ENCODE results near the gene C11orf98. TPM values are rescaled to one million over a fixed set of nuclear protein-coding genes. Genes with fewer than 3 reads are reported as not detected.
A peak's percentile ranks its signal among the peaks of the same experiment; 100 is the strongest.

The C11orf98 gene
- total and polyA plus RNA-seq, 2 of the 13 experiments (the other 11 are each of a cell fraction or from before 2014, with no cell fraction given), result 30.4 to 91.8 TPM

- peak; percentile 42 for TF ChIP-seq SALL1 (CRISPR knock-in tag; IDR thresholded peaks at IDR 0.05)
- peak; percentile 48; the same call in 1 of the 2 replicates for TF ChIP-seq MAX (IDR thresholded peaks at IDR 0.05)
- TF ChIP-seq ZNF430 (CRISPR knock-in tag; IDR thresholded peaks at IDR 0.05), result 0 out of 2 replicates have a peak, but pooled peaks have one; percentile 64
- TF ChIP-seq NFE2L2 (IDR thresholded peaks at IDR 0.05; ENCODE audit: low read length), result no peak
- no peak for TF ChIP-seq FOXJ3 (CRISPR knock-in tag; IDR thresholded peaks at IDR 0.05; ENCODE audit: borderline replicate concordance)
- no peak for TF ChIP-seq ZNF577 (CRISPR knock-in tag; IDR thresholded peaks at IDR 0.05; ENCODE audit: borderline replicate concordance, low read depth)
- TF ChIP-seq SCMH1 (CRISPR knock-in tag; IDR thresholded peaks at IDR 0.05; ENCODE audit: borderline replicate concordance), result no peak
- no peak for TF ChIP-seq ZNF235 (CRISPR knock-in tag; IDR thresholded peaks at IDR 0.05; ENCODE audit: borderline replicate concordance)
- no peak for TF ChIP-seq ZNF367 (CRISPR knock-in tag; IDR thresholded peaks at IDR 0.05; ENCODE audit: borderline replicate concordance)
- no peak for TF ChIP-seq KAT7 (CRISPR knock-in tag; IDR thresholded peaks at IDR 0.05; ENCODE audit: borderline replicate concordance)
- TF ChIP-seq, protein P1, sequence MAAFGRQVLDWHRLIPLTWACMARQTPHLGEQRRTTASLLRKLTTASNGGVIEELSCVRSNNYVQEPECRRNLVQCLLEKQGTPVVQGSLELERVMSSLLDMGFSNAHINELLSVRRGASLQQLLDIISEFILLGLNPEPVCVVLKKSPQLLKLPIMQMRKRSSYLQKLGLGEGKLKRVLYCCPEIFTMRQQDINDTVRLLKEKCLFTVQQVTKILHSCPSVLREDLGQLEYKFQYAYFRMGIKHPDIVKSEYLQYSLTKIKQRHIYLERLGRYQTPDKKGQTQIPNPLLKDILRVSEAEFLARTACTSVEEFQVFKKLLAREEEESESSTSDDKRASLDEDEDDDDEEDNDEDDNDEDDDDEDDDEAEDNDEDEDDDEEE (CRISPR knock-in tag; IDR thresholded peaks at IDR 0.05), result 0 out of 2 replicates have a peak, but pooled peaks have one; percentile 55
- TF ChIP-seq PAWR (CRISPR knock-in tag; IDR thresholded peaks at IDR 0.05; ENCODE audit: borderline replicate concordance), result no peak
- TF ChIP-seq, protein P2, sequence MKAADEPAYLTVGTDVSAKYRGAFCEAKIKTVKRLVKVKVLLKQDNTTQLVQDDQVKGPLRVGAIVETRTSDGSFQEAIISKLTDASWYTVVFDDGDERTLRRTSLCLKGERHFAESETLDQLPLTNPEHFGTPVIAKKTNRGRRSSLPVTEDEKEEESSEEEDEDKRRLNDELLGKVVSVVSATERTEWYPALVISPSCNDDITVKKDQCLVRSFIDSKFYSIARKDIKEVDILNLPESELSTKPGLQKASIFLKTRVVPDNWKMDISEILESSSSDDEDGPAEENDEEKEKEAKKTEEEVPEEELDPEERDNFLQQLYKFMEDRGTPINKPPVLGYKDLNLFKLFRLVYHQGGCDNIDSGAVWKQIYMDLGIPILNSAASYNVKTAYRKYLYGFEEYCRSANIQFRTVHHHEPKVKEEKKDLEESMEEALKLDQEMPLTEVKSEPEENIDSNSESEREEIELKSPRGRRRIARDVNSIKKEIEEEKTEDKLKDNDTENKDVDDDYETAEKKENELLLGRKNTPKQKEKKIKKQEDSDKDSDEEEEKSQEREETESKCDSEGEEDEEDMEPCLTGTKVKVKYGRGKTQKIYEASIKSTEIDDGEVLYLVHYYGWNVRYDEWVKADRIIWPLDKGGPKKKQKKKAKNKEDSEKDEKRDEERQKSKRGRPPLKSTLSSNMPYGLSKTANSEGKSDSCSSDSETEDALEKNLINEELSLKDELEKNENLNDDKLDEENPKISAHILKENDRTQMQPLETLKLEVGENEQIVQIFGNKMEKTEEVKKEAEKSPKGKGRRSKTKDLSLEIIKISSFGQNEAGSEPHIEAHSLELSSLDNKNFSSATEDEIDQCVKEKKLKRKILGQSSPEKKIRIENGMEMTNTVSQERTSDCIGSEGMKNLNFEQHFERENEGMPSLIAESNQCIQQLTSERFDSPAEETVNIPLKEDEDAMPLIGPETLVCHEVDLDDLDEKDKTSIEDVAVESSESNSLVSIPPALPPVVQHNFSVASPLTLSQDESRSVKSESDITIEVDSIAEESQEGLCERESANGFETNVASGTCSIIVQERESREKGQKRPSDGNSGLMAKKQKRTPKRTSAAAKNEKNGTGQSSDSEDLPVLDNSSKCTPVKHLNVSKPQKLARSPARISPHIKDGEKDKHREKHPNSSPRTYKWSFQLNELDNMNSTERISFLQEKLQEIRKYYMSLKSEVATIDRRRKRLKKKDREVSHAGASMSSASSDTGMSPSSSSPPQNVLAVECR (CRISPR knock-in tag; IDR thresholded peaks at IDR 0.05; ENCODE audit: borderline replicate concordance), result peak; percentile 88
- TF ChIP-seq ZNF703 (CRISPR knock-in tag; IDR thresholded peaks at IDR 0.05; ENCODE audit: borderline replicate concordance), result no peak
- no peak for TF ChIP-seq TOPORS (CRISPR knock-in tag; IDR thresholded peaks at IDR 0.05)
- TF ChIP-seq ZNF678 (CRISPR knock-in tag; IDR thresholded peaks at IDR 0.05), result no peak
- 0 out of 2 replicates have a peak, but pooled peaks have one; percentile 31 for TF ChIP-seq HES4 (CRISPR knock-in tag; IDR thresholded peaks at IDR 0.05; ENCODE audit: borderline replicate concordance)
- no peak for TF ChIP-seq PCBP2 (optimal IDR thresholded peaks at IDR 0.05; ENCODE audit: low read depth, low read length, poor library complexity, severe bottlenecking)
- no peak for TF ChIP-seq NR3C1 (CRISPR knock-in tag; IDR thresholded peaks at IDR 0.05)
- TF ChIP-seq MED1 (CRISPR knock-in tag; IDR thresholded peaks at IDR 0.05), result no peak
- TF ChIP-seq SRY (CRISPR knock-in tag; IDR thresholded peaks at IDR 0.05), result peak; percentile 47; the same call in 1 of the 2 replicates
- no peak for TF ChIP-seq ZNF850 (CRISPR knock-in tag; conservative IDR thresholded peaks at IDR 0.05)
- peak; percentile 93 for TF ChIP-seq GABPB1 (CRISPR knock-in tag; IDR thresholded peaks at IDR 0.05)
- no peak for TF ChIP-seq ZNF33B (CRISPR knock-in tag; IDR thresholded peaks at IDR 0.05)
- TF ChIP-seq ZNF124 (CRISPR knock-in tag; IDR thresholded peaks at IDR 0.05), result no peak
- TF ChIP-seq SMARCE1 (IDR thresholded peaks at IDR 0.05; ENCODE audit: borderline replicate concordance), result no peak
Observed at GRCh38 chr11:62705880-62706849, 41.2 kb upstream of the C11orf98 start (continued).

Data from HepG2 (cell line).